SJSA1 (cell line): ENCODE data around the gene KIAA1755. TPM values are rescaled to one million over a fixed set of nuclear protein-coding genes. Genes with fewer than 3 reads are reported as not detected.
"Not testable (repeated sequence)": the region's sequence is repeated elsewhere in the genome, so short reads cannot be mapped to it uniquely, and the experiment has no call there.

Experiments used
- DNase-seq, 2 experiments: peaks; one replicate each; pipeline ENCODE4 v3.0.0-alpha.2; 2015 to 2020; ENCODE audit warnings: low spot score in 2 of 2, low read depth in 1 of 2
- H3K27ac ChIP-seq: fragments of 250-450 bp; sonication (Bioruptor Pico); 2 replicates; pipeline ENCODE4 v1.5.1; 2020; ENCODE audit warnings: mild to moderate bottlenecking, moderate library complexity
- H3K27me3 ChIP-seq: fragments of 250-450 bp; sonication (Bioruptor Pico); replicated peaks from 2 replicates; pipeline ENCODE4 v1.5.1; 2020; ENCODE audit warnings: mild to moderate bottlenecking, moderate library complexity
- H3K36me3 ChIP-seq: fragments of 250-450 bp; sonication (Bioruptor Pico); 2 replicates; pipeline ENCODE4 v1.5.1; 2020; ENCODE audit warnings: mild to moderate bottlenecking
- H3K4me1 ChIP-seq: fragments of 250-450 bp; sonication (Bioruptor Pico); replicated peaks from 2 replicates; pipeline ENCODE4 v1.6.1; 2021; ENCODE audit warnings: mild to moderate bottlenecking
- H3K4me3 ChIP-seq: fragments of 250-450 bp; sonication (Bioruptor Pico); 2 replicates; pipeline ENCODE4 v1.5.1; 2020; ENCODE audit warnings: mild to moderate bottlenecking
- H3K9me3 ChIP-seq: fragments of 250-450 bp; sonication (Bioruptor Pico); replicated peaks from 2 replicates; pipeline ENCODE4 v1.5.1; 2020; ENCODE audit warnings: mild to moderate bottlenecking
- total RNA-seq: library from RNA; depleted of rRNA; stranded (reverse); fragments of >200 nt; shearing (Covaris generic); gene quantifications from 2 replicates; pipeline ENCODE4 v1.2.3, GENCODE V29; 2014

The KIAA1755 gene
- total RNA-seq, 1 experiment from 2014 or later: 0.03 TPM

GRCh38 chr20:38297916-38298674 lies 37.6 kb upstream of the KIAA1755 start:
- no peak for DNase-seq
- Histone ChIP-seq H3K36me3 (no peaks in the 10 kb centered on the region), H3K9me3 (no peaks in the 10 kb centered on the region), H3K27ac (no peak overlapping the region), H3K27me3 (no peaks in the 10 kb centered on the region), H3K4me1 (no peaks in the 10 kb centered on the region), H3K4me3 (no peak overlapping the region)

- DNase-seq: no peak
- no peak overlapping the region for H3K4me3 ChIP-seq
- H3K4me1 ChIP-seq: peaks cover under 1% of the 10 kb centered on the region; the same call in 1 of the 2 replicates
- H3K27ac ChIP-seq: no peak overlapping the region
- H3K36me3 ChIP-seq: no peaks in the 10 kb centered on the region
- H3K27me3 ChIP-seq: no peaks in the 10 kb centered on the region
- no peaks in the 10 kb centered on the region for H3K9me3 ChIP-seq
These were observed 35.9 kb upstream of the KIAA1755 start for GRCh38 chr20:38296433-38296832.

GRCh38 chr20:38295811-38296210 lies 35.3 kb upstream of the KIAA1755 start:
- Histone ChIP-seq H3K4me3 (no peak overlapping the region), H3K27ac (no peak overlapping the region), H3K4me1 (peaks cover 7% of the 10 kb centered on the region), H3K27me3 (no peaks in the 10 kb centered on the region), H3K36me3 (no peaks in the 10 kb centered on the region), H3K9me3 (no peaks in the 10 kb centered on the region)
- no peak for DNase-seq

- H3K36me3 ChIP-seq: no peaks in the 10 kb centered on the region
- no peak overlapping the region for H3K27ac ChIP-seq
- no peak for DNase-seq
- peaks cover 9% of the 10 kb centered on the region for H3K4me1 ChIP-seq
- no peaks in the 10 kb centered on the region for H3K27me3 ChIP-seq
- no peaks in the 10 kb centered on the region for H3K9me3 ChIP-seq
- H3K4me3 ChIP-seq: no peak overlapping the region
These were observed 33.6 kb upstream of the KIAA1755 start for GRCh38 chr20:38294076-38294591.

GRCh38 chr20:38293491-38294065 lies 33.0 kb upstream of the KIAA1755 start:
- no peak for DNase-seq
- no peak overlapping the region for H3K27ac ChIP-seq
- H3K4me3 ChIP-seq: no peak overlapping the region
- H3K4me1 ChIP-seq: peaks cover 9% of the 10 kb centered on the region
- H3K9me3 ChIP-seq: no peaks in the 10 kb centered on the region
- no peaks in the 10 kb centered on the region for H3K36me3 ChIP-seq
- H3K27me3 ChIP-seq: no peaks in the 10 kb centered on the region

- no peaks in the 10 kb centered on the region for H3K36me3 ChIP-seq
- H3K9me3 ChIP-seq: no peaks in the 10 kb centered on the region
- no peak for DNase-seq
- peaks cover 20% of the 10 kb centered on the region for H3K4me1 ChIP-seq
- no peak overlapping the region for H3K27ac ChIP-seq
- H3K4me3 ChIP-seq: no peak overlapping the region
- H3K27me3 ChIP-seq: no peaks in the 10 kb centered on the region
These were observed 31.4 kb upstream of the KIAA1755 start for GRCh38 chr20:38291966-38292365.

GRCh38 chr20:38290829-38291814 lies 30.6 kb upstream of the KIAA1755 start:
- Histone ChIP-seq H3K4me1 (peaks cover 21% of the 10 kb centered on the region), H3K4me3 (no peak overlapping the region), H3K9me3 (no peaks in the 10 kb centered on the region), H3K36me3 (no peaks in the 10 kb centered on the region), H3K27me3 (no peaks in the 10 kb centered on the region), H3K27ac (no peak overlapping the region)
- peak; percentile 94 to 98 for DNase-seq

- Histone ChIP-seq H3K27ac (no peak overlapping the region), H3K9me3 (no peaks in the 10 kb centered on the region; the same call in 1 of the 2 replicates)
- DNase-seq: no peak
These were observed 26.3 kb upstream of the KIAA1755 start for GRCh38 chr20:38286586-38287531.

GRCh38 chr20:38284893-38285444 lies 24.4 kb upstream of the KIAA1755 start:
- H3K36me3 ChIP-seq: no peaks in the 10 kb centered on the region
- H3K27ac ChIP-seq: no peak overlapping the region
- no peaks in the 10 kb centered on the region for H3K27me3 ChIP-seq
- peaks cover 20% of the 10 kb centered on the region for H3K4me1 ChIP-seq
- H3K4me3 ChIP-seq: no peak overlapping the region
- no peak for DNase-seq
- peaks cover 2% of the 10 kb centered on the region; the same call in 1 of the 2 replicates for H3K9me3 ChIP-seq

More at GRCh38 chr20:38286586-38287531, 26.3 kb upstream of the KIAA1755 start:
- Histone ChIP-seq H3K27me3 (no peaks in the 10 kb centered on the region), H3K4me1 (peaks cover 21% of the 10 kb centered on the region), H3K36me3 (no peaks in the 10 kb centered on the region), H3K4me3 (no peak overlapping the region)

GRCh38 chr20:38284066-38284650 lies 23.6 kb upstream of the KIAA1755 start:
- DNase-seq, H3K27me3 ChIP-seq, H3K27ac ChIP-seq, H3K36me3 ChIP-seq, H3K9me3 ChIP-seq, H3K4me3 ChIP-seq: not testable (repeated sequence)
- H3K4me1 ChIP-seq: peaks cover 28% of the 10 kb centered on the region

GRCh38 chr20:38283236-38283635 lies 22.7 kb upstream of the KIAA1755 start:
- Histone ChIP-seq H3K27ac (no peak overlapping the region), H3K27me3 (no peaks in the 10 kb centered on the region), H3K4me3 (no peak overlapping the region), H3K36me3 (no peaks in the 10 kb centered on the region), H3K4me1 (peaks cover 35% of the 10 kb centered on the region), H3K9me3 (peaks cover 2% of the 10 kb centered on the region; the same call in 1 of the 2 replicates)
- no peak for DNase-seq

- H3K36me3 ChIP-seq, DNase-seq, H3K27ac ChIP-seq, H3K4me3 ChIP-seq, H3K9me3 ChIP-seq, H3K27me3 ChIP-seq: not testable (repeated sequence)
- peaks cover 44% of the 10 kb centered on the region for H3K4me1 ChIP-seq
These were observed 20.8 kb upstream of the KIAA1755 start for GRCh38 chr20:38281176-38281915.
